Loucy (cell line): ENCODE measurements around the gene PTPA.
A peak's percentile ranks its signal among the peaks of the same experiment; 100 is the strongest.

Experiments used
- H2AFZ ChIP-seq: fragments of 200-600 bp; sonication (generic); 2 replicates; pipeline ENCODE4 v1.6.0; 2016; ENCODE audit warnings: antibody characterized with exemption, mild to moderate bottlenecking, low read length, moderate library complexity
- H3F3A ChIP-seq: fragments of 200-600 bp; 2 replicates; pipeline ENCODE4 v1.6.0; 2016; ENCODE audit warnings: antibody characterized with exemption, low read depth, mild to moderate bottlenecking
- H3K27me3 ChIP-seq: fragments of 200-600 bp; sonication (generic); 2 replicates; pipeline ENCODE4 v1.6.1; 2014; ENCODE audit warnings: low read length, mild to moderate bottlenecking; ENCODE audit not compliant: insufficient read depth, poor library complexity, severe bottlenecking
- H3K36me3 ChIP-seq: fragments of 200-600 bp; sonication (generic); 2 replicates; pipeline ENCODE4 v1.6.1; 2016; ENCODE audit warnings: low read length; ENCODE audit not compliant: insufficient read depth
- H3K4me1 ChIP-seq: fragments of 200-600 bp; sonication (generic); 2 replicates; pipeline ENCODE4 v1.5.1; 2014; ENCODE audit warnings: low read length, mild to moderate bottlenecking; ENCODE audit not compliant: insufficient read depth, poor library complexity, severe bottlenecking
- H3K4me2 ChIP-seq: fragments of 200-600 bp; sonication (generic); 2 replicates; pipeline ENCODE4 v1.6.0; 2014; ENCODE audit warnings: antibody characterized with exemption, low read length, low read depth, mild to moderate bottlenecking; ENCODE audit not compliant: poor library complexity, severe bottlenecking
- H3K4me3 ChIP-seq: fragments of 200-600 bp; sonication (generic); 2 replicates; pipeline ENCODE4 v1.5.1; 2014; ENCODE audit warnings: low read length, mild to moderate bottlenecking, mixed read lengths; ENCODE audit not compliant: poor library complexity, severe bottlenecking
- H3K79me2 ChIP-seq: fragments of 200-600 bp; sonication (generic); 2 replicates; pipeline ENCODE4 v1.6.1; 2014; ENCODE audit warnings: low read length; ENCODE audit not compliant: insufficient read depth
- H3K9ac ChIP-seq: fragments of 200-600 bp; sonication (generic); 2 replicates; pipeline ENCODE4 v1.6.0; 2014; ENCODE audit warnings: mild to moderate bottlenecking, low read depth, low read length, moderate library complexity; ENCODE audit not compliant: poor library complexity, severe bottlenecking
- H3K9me2 ChIP-seq: fragments of 200-600 bp; sonication (generic); replicated peaks from 2 replicates; pipeline ENCODE4 v1.6.1; 2016; ENCODE audit warnings: low read depth, low read length, mixed read lengths
- H3K9me3 ChIP-seq: fragments of 200-600 bp; sonication (generic); 2 replicates; pipeline ENCODE4 v1.6.1; 2014; ENCODE audit warnings: mild to moderate bottlenecking, antibody characterized with exemption, low read length, low read depth; ENCODE audit not compliant: insufficient read depth
- H4K20me1 ChIP-seq: fragments of 200-600 bp; sonication (generic); 2 replicates; pipeline ENCODE4 v1.6.0; 2014; ENCODE audit warnings: antibody characterized with exemption, low read length, mild to moderate bottlenecking; ENCODE audit not compliant: insufficient read depth, poor library complexity, severe bottlenecking
- CTCF ChIP-seq: fragments of 200-600 bp; sonication (generic); conservative IDR thresholded peaks from 2 replicates; pipeline ENCODE4 v1.5.1; 2014; ENCODE audit warnings: mild to moderate bottlenecking, antibody characterized with exemption, low read length
- EZH2phosphoT487 ChIP-seq: fragments of 200-600 bp; IDR thresholded peaks from 2 replicates; pipeline ENCODE4 v1.6.1; 2018; ENCODE audit warnings: antibody characterized with exemption, mild to moderate bottlenecking, moderate library complexity, borderline replicate concordance

The PTPA gene

GRCh38 chr9:129143031-129143927 is 32.1 kb downstream of the PTPA start:
- peak overlapping the region; percentile 100 for H3K9ac ChIP-seq
- no peak overlapping the region for H2AFZ ChIP-seq
- H3K4me1 ChIP-seq, result peaks cover 37% of the 10 kb centered on the region
- TF ChIP-seq EZH2phosphoT487 (no peak), CTCF (peak; percentile 71)
- peak overlapping the region; percentile 82 for H3K4me3 ChIP-seq
- H3K27me3 ChIP-seq, result no peaks in the 10 kb centered on the region
- no peaks in the 10 kb centered on the region for H3K9me3 ChIP-seq
- H4K20me1 ChIP-seq, result peaks cover 3% of the 10 kb centered on the region
- H3K4me2 ChIP-seq, result peak overlapping the region; percentile 80
- H3K79me2 ChIP-seq, result peaks cover 19% of the 10 kb centered on the region
- H3F3A ChIP-seq, result 0 out of 2 replicates have a peak, but pooled peaks cover 3% of the 10 kb centered on the region
- no peaks in the 10 kb centered on the region for H3K9me2 ChIP-seq
- H3K36me3 ChIP-seq, result peaks cover 10% of the 10 kb centered on the region; the same call in 1 of the 2 replicates

- H4K20me1 ChIP-seq, result peaks cover 3% of the 10 kb centered on the region
- H3K9ac ChIP-seq, result no peak overlapping the region
- H2AFZ ChIP-seq, result no peak overlapping the region
- H3K4me1 ChIP-seq, result peaks cover 28% of the 10 kb centered on the region
- H3K4me2 ChIP-seq, result no peak overlapping the region
- H3K36me3 ChIP-seq, result peaks cover 10% of the 10 kb centered on the region; the same call in 1 of the 2 replicates
- peaks cover 19% of the 10 kb centered on the region for H3K79me2 ChIP-seq
- no peaks in the 10 kb centered on the region for H3K9me3 ChIP-seq
- 0 out of 2 replicates have a peak, but pooled peaks cover under 1% of the 10 kb centered on the region for H3F3A ChIP-seq
- no peaks in the 10 kb centered on the region for H3K27me3 ChIP-seq
- TF ChIP-seq EZH2phosphoT487, result no peak
- TF ChIP-seq CTCF, result no peak
- H3K4me3 ChIP-seq, result no peak overlapping the region
- H3K9me2 ChIP-seq, result no peaks in the 10 kb centered on the region
Observed at GRCh38 chr9:129145316-129145715, 34.1 kb downstream of the PTPA start.

- Histone ChIP-seq H3K9me2 (no peaks in the 10 kb centered on the region), H3K9ac (no peak overlapping the region), H3K27me3 (no peaks in the 10 kb centered on the region), H3K4me2 (no peak overlapping the region), H3K9me3 (no peaks in the 10 kb centered on the region), H3F3A (no peaks in the 10 kb centered on the region), H2AFZ (no peak overlapping the region), H3K36me3 (peaks cover 10% of the 10 kb centered on the region; the same call in 1 of the 2 replicates), H3K4me3 (no peak overlapping the region), H3K4me1 (peaks cover 26% of the 10 kb centered on the region), H3K79me2 (peaks cover 19% of the 10 kb centered on the region), H4K20me1 (peaks cover 3% of the 10 kb centered on the region)
- no peak for TF ChIP-seq EZH2phosphoT487
- TF ChIP-seq CTCF, result no peak
Observed at GRCh38 chr9:129145841-129146292, 34.7 kb downstream of the PTPA start.
